ENCODE measurements around the gene SMARCA2.
"Not testable (repeated sequence)": the region's sequence is repeated elsewhere in the genome, so short reads cannot be mapped to it uniquely, and the experiment has no call there.

Gene SMARCA2

GRCh38 chr9:2106666-2107065 lies 91.5 kb downstream of the SMARCA2 start:
- DNase-seq: no peak

GRCh38 chr9:2107906-2108451 lies 92.8 kb downstream of the SMARCA2 start:
- DNase-seq: no peak

GRCh38 chr9:2109069-2109650 lies 94.0 kb downstream of the SMARCA2 start:
- no peak for DNase-seq

- no peak for DNase-seq
Measured at GRCh38 chr9:2110036-2110435, 94.9 kb downstream of the SMARCA2 start.

GRCh38 chr9:2116073-2116472 lies 100.9 kb downstream of the SMARCA2 start:
- no peak for DNase-seq

DNA sequence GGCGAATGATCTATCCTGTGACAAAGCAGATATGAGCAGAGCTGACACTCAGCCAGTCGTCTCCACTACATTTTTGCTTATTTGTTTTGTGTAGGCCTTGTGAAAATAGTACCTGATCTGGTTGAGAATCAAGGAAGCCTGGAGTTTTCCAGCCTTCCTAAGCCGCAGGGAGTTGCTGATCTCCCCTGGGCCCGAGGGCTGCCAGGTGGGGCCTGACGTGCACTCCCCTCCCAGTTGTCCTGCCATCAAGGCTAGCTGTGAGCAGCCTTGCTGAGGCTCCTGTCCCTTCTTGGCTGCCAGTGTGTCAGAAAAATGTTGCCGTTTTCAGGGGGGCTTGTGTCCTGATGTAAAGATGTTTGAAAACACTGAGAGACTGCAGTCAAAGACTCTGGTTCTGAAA lies 102.4 kb downstream of the SMARCA2 start:
- DNase-seq: no peak

DNA sequence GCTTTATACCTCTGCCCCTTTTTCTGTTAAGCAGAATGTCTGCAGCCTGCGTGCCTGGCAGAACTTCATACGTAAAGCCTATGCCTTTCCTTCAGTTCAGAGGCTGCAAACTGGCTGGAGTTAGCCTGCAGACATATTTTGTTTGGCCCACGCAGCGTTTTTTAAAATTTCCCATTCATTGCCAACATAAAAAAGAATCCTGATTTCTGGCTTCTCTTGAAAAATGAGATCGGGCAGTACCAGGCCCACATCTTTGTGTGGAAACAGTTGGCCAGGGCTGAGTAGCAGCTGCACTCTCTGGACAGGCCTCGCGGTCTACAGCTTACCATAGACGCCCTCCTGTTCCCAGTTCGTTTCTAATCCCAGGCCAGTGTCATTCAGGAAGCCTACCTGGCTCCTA lies 104.4 kb downstream of the SMARCA2 start:
- DNase-seq: no peak

DNA sequence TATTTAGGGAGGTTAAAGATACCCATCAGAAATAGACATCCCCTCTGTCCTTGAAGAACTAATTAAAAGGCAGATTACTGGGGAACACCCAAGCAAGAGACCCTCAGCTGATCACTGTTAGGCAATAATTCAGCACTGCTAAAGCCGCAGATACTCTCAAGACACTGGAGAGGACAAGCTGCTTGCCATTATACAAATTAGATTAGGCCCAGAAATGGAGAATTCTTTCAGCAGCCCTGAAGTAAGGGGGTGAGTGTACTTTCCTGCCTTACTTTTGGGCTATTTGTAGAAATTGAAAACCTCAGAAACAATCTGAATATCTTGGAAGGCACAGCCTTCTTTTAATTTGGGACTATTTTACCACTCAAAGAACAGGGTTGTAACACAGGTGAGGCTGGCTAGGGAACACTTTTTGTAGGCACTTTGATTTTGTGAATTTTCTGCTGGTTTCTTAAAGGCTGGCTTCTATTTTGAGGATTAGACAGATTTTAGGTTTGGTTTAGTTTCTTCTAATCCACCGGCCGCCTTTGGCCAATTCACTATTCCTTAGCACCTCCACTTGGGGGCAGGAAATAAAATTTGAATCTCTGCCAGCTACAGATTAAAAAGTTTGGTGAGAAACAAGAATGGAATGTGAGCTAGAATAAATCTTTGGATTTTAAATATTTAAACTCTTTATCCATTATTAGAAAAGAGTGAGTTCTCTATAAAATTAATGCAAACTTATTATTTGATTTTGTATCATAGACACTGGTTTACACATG lies 106.0 kb downstream of the SMARCA2 start:
- DNase-seq: no peak

DNA sequence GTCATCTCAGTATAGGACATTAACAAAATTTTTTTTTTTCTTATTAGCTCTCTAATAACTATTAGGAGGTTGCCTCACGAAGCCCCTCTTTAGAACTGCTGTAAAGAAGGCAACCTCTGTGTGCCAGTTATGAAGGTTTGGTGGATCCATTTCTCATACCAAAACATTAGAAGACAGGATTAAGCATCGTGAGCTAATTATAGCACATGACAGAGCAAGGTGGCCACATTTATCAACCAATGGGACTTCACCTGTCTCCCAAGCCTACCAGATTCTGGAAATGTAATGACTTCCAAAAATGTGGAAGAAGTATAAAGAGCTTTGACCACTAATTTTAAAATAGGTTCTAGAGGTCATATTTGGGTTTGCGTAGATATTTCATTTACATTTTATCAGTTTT lies 107.2 kb downstream of the SMARCA2 start:
- no peak for DNase-seq

DNA sequence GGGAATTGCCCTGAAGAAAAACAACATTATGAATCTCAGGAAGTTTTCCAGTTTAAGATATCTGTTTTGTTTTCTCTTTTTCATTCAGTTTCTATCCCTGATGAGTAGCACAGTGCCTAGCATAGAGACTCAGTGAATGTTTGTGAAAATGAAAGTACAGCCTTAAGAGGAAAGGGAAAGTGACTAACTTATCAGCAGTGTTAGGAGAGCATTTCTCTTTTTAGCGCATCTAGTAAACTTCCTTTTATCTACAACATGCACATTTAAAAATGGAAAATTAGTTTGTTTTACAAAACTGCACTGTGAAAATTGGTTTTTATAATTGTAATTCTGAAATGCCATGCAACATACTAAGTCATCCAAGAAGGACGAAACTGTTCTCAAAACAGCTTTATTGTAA lies 110.8 kb downstream of the SMARCA2 start:
- no peak for DNase-seq

DNA sequence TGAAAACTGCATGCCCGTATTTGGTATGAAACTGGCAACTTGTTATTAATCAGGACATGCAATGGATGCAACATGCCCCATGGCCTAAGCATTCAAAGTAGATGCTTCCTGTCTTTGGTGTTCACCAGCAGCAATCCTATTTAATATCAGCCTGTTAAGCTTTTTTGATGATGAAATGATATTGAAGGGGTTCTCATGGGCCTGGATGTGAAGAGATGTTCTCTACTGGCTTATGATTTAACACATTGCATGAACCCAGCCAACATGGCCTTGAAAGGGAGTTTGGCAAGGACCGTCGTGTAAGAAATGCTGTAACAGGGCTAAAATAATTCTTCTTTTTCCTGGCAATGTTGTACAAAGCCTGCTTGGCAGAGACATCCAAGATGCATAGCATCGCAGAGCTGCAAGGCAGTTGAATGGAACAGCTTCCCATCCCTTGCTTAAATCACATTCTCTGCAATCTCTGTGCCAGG lies 111.2 kb downstream of the SMARCA2 start:
- DNase-seq: no peak

DNA sequence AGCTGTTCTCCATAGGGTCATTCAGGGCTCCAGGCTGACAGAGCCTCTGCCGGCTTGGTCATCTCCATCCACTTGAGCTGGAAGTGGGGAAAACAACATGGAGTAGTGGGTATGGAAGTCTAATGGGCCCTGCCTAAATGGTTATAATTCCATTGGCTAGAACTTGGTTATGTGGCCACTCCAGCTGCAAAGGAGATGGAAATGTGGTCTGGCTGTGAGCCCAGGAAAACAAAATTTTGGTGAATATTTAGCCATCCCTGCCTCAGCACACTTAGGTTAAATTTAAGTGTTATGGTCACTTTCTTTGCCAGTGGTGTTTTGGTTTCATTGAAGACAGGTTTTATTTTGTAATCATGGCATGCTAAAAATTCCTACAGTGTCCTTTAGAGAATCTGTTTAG lies 112.3 kb downstream of the SMARCA2 start:
- DNase-seq: no peak

GRCh38 chr9:2128141-2128540 lies 113.0 kb downstream of the SMARCA2 start:
- DNase-seq: no peak

DNA sequence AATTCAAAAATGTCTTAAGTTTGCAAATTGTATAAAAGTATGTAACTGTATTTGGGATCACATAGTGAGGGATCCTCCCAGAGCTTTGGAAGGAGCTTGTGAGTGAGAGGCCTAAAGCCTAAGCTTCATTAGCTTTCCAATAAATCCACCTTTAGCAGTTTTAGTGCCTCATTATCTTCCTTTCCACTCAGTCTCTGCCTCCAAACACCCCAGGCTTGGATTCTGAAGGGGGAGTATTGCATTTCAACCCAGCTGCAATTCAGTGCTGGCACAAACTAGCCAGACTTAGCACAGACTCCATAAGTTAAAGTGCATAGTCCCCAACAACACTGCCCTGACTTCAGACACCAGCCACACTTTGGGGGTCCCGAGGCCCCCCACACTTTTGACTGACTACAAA lies 113.5 kb downstream of the SMARCA2 start:
- DNase-seq: no peak

- no peak for DNase-seq
Measured at GRCh38 chr9:2130941-2131340, 115.8 kb downstream of the SMARCA2 start.

DNA sequence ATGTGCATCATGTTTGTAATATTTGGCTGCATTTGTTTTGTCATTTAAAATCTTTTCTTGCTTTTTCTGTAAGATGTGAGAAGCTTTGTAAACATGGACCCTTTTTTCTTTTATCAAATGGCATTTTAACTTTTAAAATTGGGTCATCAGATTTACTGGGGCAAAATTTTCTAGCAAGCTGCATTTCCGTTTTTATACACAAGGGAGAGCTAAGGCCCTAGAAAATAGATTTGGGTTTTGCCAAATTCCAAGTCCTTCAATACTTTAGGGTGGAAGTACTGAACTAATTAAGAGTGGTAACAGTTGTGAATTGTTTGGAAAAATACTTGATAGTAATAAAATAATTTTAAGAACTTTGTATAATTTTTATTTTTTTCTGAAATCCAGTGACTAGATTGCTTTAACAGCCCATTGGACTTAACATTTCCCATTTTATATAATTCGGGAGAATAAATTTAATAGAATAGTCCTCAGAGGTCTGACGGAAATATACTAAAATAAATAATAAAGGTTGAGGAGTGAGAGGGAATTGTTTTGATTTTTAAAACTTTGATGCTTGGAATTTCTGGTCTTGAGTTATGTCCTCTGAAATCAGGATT lies 117.4 kb downstream of the SMARCA2 start:
- DNase-seq: no peak

GRCh38 chr9:2134391-2134790 lies 119.2 kb downstream of the SMARCA2 start:
- DNase-seq: no peak

DNA sequence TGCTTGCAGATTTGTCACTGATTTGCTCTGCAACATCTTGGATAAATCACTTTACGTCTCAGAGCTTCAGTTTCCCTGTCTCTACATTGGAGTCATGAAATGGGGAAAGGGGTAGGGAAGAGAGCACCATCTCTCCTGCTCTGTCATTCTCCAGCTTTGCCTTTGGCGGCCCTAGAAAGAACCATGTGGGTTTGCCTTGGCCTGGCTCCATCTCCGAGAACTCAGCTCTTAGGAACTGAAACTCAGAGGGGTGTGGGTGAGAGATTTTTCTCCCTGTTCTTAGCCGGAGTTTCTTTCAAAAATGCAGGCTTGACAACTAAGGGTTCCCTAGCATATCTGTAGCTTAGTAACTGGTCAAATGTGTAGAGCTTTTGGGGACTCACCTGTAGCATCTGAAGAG lies 123.5 kb downstream of the SMARCA2 start:
- DNase-seq: no peak

DNA sequence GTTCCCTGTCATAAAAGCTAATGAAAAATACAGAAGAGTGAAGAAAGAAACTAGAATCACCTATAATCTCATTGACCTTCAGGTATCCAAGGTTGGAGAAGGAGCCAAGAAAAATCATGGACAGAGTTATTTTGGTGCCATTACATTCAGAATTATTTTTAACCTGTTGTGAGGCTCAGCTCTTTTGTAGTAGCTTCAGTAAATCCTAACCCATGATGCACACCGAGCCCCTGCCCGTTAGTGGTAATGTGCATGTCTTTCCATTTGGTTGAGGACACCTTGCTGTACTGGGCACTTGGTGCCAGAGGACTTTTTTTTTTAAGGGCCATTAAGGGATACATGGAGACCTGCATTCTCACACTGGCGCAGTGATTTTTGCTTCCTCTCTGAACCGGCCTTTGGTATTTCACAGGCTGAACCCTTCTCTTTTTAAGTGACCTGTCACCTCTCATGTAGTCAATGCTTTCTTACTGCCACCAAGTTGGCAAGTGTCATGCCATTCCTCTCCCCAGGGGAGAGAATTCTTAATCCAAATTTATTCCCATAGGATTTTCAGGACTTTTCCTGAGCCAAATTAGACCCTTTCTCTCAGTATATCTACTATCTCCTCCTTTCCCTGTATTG lies 125.6 kb downstream of the SMARCA2 start:
- DNase-seq: no peak

DNA sequence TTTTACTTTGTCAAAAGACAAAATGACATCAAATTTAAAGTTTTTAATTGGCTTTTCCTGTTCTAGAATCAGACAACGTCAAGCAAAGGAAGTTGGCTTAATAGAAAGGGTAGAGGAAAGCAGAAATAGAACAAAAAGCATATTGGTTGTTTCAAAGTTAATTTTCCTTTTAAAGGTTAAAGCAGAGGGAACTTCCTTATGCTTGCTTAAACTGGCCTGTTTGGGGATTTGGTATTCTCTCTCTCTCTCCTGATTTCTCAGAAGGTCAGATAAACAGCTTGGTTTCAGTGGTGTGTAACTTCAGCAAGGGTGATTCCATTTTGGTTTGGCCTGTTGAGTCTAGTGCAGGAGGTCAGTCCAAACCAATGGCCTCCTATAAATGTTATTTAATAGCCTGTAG lies 127.1 kb downstream of the SMARCA2 start:
- DNase-seq: no peak

DNA sequence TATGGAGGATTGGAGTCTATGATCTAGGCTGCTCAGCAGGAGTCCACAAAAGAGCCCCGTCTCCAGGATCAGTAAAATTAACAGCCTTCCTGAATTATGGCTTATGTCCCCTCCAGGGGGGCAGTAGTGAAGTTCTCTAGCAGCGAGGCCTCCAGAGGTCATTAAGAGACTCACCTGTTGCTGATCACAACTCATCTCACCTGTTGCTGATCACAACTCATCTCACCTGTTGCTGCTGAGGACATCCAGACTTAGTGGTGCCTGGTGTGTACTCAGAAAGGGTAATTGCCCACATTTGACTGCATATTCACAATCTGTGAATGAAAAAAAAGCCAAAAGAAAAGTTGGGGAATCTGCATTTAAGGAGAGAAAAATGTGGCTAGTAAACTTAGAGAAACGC lies 129.5 kb downstream of the SMARCA2 start:
- DNase-seq: no peak

GRCh38 chr9:2145746-2146145 lies 130.6 kb downstream of the SMARCA2 start:
- no peak for DNase-seq

- not testable (repeated sequence) for DNase-seq
Measured at GRCh38 chr9:2146700-2147099, 131.6 kb downstream of the SMARCA2 start.

GRCh38 chr9:2150338-2150737 lies 135.2 kb downstream of the SMARCA2 start:
- no peak for DNase-seq
